HG03565 (cell line): ENCODE results near the gene RPRM.
"Not testable (repeated sequence)": the region's sequence is repeated elsewhere in the genome, so short reads cannot be mapped to it uniquely, and the experiment has no call there.

Source experiments
- ATAC-seq: cut with Tn5 transposase; IDR thresholded peaks from one replicate; pipeline ENCODE4 v1.9.1; 2021; ENCODE audit warnings: mild to moderate bottlenecking, moderate library complexity; ENCODE audit not compliant: unreplicated experiment

RPRM gene

DNA sequence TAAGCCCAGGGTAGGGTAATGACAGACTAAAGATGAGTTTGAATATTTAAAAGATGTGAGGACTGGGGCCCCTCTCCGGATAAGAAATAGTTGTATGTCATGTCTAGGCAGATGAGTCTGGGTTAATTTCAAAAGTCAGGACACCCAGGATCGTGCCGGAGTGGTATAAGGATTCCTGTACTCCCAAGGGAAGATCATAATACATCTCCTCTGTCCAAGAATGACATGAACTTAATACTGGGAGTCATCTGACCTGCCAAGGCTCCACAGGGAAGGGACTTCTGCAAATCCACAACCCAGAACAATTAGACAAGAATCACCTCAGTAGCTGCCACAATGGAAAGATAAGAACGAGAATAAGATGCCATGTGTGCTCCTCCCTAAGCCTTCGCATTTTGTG lies 17.1 kb downstream of the RPRM start:
- ATAC-seq: no peak

DNA sequence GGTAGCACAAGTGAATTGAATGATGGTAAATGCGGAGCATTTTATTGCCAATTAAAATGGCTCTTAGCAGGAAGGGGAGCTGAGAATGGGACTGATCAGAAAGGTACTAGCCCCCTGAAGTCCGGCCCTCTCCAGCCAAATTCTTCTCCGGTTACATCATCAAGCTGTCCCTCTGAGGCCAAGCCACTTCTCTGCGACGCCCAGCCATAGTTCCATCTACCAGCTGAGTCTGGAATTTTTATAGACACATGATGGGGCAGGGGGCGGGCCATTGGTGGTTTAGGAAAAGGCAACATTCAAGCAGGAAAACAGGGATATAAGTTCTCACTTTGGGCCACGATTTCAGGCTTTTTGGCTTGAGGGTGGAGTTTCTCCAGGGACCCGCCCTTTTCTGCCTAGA lies 22.7 kb downstream of the RPRM start:
- ATAC-seq: no peak

DNA sequence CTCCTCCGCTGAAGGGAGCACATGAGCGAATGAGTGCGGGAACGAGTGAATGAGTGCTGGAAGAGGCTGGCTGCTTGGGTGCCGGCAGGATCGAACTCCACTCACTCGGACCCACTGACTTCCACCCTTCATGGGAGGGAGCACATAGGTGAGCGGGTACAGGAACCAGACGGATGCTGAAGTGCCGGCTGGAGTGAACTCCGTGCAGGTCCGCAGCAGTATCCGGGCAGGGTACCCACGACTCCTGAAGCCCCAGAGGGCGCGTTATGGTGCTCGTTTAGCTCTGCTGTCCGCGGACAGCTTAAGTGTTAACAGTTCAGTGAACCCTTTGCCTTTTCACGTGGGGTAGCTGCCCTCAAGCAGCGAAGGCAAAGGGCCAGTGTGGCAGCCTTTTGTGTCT lies 23.2 kb downstream of the RPRM start:
- ATAC-seq: no peak

DNA sequence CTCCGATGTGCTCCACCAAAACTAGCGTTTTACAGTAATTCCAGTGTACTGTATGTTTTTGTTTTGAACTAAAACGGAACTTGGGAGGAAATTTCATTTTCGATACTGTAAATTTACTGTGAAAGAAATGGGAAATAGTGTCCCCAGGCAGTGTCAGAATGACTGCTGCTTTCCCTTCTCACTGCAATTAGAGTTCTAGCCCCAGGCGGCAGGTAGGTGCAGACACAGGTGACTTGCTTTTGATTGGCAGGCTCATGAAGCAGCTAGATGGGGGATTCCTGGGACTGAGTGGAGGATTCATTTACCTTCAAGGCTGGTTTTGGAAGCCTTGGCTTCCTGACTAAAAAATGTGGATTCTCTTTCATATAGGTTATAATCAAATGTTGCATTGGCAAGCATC lies 27.0 kb downstream of the RPRM start:
- no peak for ATAC-seq

DNA sequence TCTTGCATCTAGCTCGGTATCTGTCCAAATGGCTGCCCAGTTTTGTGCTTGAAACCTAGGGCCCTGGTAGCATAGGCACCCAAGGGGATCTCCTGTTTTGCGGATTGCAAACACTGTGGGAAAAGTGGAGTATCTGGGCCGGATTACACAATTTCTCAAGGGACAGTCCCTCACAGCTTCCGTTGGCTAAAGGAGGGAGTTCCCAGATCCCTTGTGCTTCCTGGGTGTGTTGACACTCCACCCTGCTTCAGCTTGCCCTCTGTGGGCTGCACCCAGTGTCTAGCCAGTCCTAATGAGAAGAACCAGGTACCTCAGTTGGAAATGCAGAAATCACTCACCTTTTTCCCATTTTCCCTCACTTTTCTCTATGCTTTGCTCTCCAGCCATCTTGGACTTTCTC lies 35.5 kb downstream of the RPRM start:
- no peak for ATAC-seq

DNA sequence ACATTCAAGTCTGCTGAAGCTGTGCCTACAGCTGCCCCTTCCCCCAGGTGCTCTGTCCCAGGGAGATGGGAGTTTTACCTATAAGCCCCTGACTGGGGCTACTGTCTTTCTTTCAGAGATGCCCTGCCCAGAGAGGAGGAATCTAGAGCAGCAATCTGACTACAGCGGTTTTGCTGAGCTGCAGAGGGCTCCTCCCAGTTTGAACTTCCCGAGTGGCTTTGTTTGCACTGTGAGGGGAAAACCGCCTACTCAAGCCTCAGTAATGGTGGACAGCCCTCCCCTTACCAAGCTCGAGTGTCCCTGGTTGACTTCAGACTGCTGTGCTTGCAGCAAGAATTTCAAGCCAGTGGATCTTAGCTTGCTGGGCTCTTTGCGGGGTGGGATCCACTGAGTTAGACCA lies 35.9 kb downstream of the RPRM start:
- ATAC-seq: not testable (repeated sequence)

DNA sequence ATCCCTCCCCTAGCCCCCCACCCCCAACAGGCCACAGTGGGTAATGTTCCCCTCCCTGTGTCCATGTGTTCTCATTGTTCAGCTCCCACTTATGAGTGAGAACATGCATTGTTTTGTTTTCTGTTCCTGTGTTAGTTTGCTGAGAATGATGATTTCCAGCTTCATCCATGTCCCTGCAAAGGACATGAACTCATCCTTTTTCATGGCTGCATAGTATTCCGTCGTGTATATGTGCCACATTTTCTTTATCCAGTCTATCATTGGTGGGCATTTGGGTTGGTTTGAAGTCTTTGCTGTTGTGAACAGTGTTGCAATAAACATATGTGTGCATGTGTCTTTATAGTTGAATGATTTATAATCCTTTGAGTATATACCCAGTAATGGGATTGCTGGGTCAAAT lies 38.5 kb downstream of the RPRM start:
- ATAC-seq: not testable (repeated sequence)

DNA sequence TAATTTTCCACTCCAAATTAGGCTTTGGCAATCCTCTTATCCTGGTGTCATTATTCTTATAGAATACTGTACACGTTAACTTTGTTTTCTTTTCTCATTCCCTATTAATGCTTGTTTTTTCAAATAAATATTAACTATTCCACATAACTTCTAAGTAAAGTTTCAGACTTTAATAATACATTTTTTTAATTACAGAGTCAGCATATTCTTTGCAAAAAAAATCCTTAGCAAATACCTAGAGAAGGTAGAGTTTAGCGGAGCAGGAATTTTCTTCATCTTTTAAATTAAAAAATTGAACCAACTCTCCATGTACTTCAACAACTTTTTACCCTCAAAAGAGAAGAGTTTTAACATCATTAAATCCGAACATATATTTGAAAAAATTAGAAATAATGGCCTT lies 45.2 kb downstream of the RPRM start:
- ATAC-seq: no peak

DNA sequence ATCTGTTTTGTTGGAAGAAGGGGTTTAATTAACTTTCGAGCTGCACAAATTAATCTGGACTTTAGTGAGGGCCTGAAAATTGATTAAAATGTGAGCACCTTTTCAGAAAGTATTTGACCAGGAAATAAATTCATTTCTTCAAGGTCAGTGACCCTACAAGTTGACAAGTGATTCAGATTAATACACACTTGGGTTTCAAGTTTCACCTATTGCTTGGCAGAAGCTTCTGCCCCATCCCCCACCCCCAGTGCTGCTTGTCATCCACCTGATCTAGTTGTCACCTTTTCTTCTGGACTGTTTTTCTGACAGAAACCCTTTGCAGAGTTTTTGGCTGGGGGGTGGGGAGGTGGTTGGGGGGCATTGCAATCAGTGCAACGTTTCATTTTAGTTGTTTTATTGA lies 46.2 kb downstream of the RPRM start:
- no peak for ATAC-seq

DNA sequence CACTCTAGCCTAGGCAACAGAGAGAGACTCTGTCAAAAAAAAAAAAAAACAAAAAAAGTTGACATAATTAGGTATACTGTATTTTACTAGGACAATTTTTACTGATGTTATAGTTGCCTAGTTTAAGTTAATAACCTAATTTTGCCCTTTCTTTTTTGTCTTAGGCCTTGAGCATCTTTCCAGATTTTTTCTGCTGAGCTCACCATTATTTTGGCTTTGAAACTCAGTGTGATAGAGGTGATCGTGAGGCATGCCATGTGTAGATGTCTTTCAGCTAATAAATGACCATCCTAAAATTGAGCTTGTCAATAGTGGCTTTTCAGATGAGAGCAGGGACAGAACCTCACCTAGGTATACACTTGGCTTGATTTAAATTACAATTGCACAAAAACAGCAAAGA lies 47.4 kb downstream of the RPRM start:
- ATAC-seq: no peak
